Small intestine (tissue), 7 donors: ENCODE measurements around the gene SYT15B. TPM values are rescaled to one million over a fixed set of nuclear protein-coding genes. Genes with fewer than 3 reads are reported as not detected.
"Not testable (repeated sequence)": the region's sequence is repeated elsewhere in the genome, so short reads cannot be mapped to it uniquely, and the experiment has no call there.

Source experiments
- DNase-seq, 2 donors: peaks; one replicate each; pipeline versions ENCODE4 v3.0.0 to v3.0.0-alpha.2; 2013
- FAIRE-seq: peaks from 2 replicates; lab custom pipeline; 2012; peaks lifted over from hg19 to GRCh38; lab: Jason Lieb, UNC
- H3K27ac ChIP-seq, 3 donors: one replicate each; pipeline ENCODE4 v1.5.1; 2013; ENCODE audit warnings: low read length in 2 of 3, mild to moderate bottlenecking in 2 of 3, control low read depth in 1 of 3, inconsistent platforms in 1 of 3, low read depth in 1 of 3, moderate library complexity in 1 of 3
- H3K27me3 ChIP-seq, 3 donors: one replicate each; pipeline ENCODE4 v1.6.1; 2013; ENCODE audit warnings: low read length in 3 of 3, inconsistent platforms in 1 of 3; ENCODE audit not compliant: control insufficient read depth in 3 of 3, insufficient read depth in 3 of 3
- H3K36me3 ChIP-seq, 3 donors: one replicate each; pipeline ENCODE4 v1.6.1; 2013; ENCODE audit warnings: low read length in 3 of 3, inconsistent platforms in 1 of 3, low read depth in 1 of 3, mild to moderate bottlenecking in 1 of 3, moderate library complexity in 1 of 3; ENCODE audit not compliant: control insufficient read depth in 3 of 3, insufficient read depth in 2 of 3
- H3K4me1 ChIP-seq, 3 donors: one replicate each; pipeline ENCODE4 v1.6.1; 2013; ENCODE audit warnings: low read length in 2 of 3, inconsistent platforms in 1 of 3, low read depth in 1 of 3, mild to moderate bottlenecking in 1 of 3, moderate library complexity in 1 of 3; ENCODE audit not compliant: control insufficient read depth in 3 of 3, insufficient read depth in 2 of 3
- H3K4me3 ChIP-seq, 3 donors: one replicate each; pipeline ENCODE4 v1.5.1; 2013; ENCODE audit warnings: low read length in 3 of 3, control low read depth in 1 of 3, inconsistent platforms in 1 of 3, low read depth in 1 of 3, mild to moderate bottlenecking in 1 of 3, moderate library complexity in 1 of 3
- H3K9me3 ChIP-seq, 2 donors: one replicate each; pipeline ENCODE4 v1.6.1; 2013; ENCODE audit warnings: low read depth in 1 of 2, low read length in 1 of 2; ENCODE audit not compliant: control insufficient read depth in 2 of 2, insufficient read depth in 1 of 2
- WGBS, 3 donors: extraction: QIAGEN DNeasy Blood & Tissue Kit; methylation state at CpG; one replicate each; pipeline ENCODE4 v1.1.7; 2013; 5-methylcytosine and 5-hydroxymethylcytosine counted together
- polyA plus RNA-seq, 4 donors: library from polyadenylated mRNA; stranded (reverse) in 3 of 4; unstranded in 1 of 4; fragments of 200-250 nt in 3 of 4; fragments of 120-200 nt in 1 of 4; gene quantifications; one replicate each; pipeline versions ENCODE4 v1.2.1 to v1.2.3, GENCODE V29; 2013
- donor health status: healthy with polysubstance abuse.
- donor health status: control.
- donor health status: control.
- donor health status: Bipolar disorder and iron deficiency.
- donor health status: healthy.

SYT15B gene
- polyA plus RNA-seq, 4 donors, result 0.99 to 3.3 TPM; not detected in 2

DNA sequence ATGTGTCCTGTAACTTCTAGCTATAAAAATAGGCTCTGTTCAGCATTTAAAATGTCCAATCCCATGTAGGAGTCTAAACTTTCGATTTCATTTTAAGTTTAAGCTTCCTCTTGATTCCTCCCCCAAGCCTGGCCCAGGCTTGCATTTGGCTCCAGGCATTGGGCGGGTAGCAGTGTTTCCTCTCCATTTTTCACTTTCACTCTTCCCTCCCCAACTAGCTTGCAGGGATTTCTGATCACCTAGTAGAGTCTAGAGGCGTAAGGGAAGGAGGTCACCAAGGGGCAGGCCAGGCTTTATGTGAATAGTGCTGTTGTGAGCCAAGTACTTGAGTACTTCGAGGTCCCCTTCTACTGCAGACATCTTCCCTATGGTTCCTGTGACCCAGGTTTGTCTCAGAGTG is 18.5 kb downstream of the SYT15B start:
- DNase-seq, H3K27me3 ChIP-seq, H3K27ac ChIP-seq, H3K9me3 ChIP-seq, H3K4me1 ChIP-seq, FAIRE-seq, H3K4me3 ChIP-seq, H3K36me3 ChIP-seq: not testable (repeated sequence)
- WGBS, 3 donors, result 0 to 75% (median 23%) methylated on average over 1 to 2 of the region's 4 CpGs

- not testable (repeated sequence) for H3K9me3 ChIP-seq, FAIRE-seq, H3K27ac ChIP-seq, H3K36me3 ChIP-seq, H3K4me1 ChIP-seq, H3K27me3 ChIP-seq
- DNase-seq, result peak in 1 of 2 donors; percentile 8
- peak overlapping the region in 1 of 3 donors; percentile 42 for H3K4me3 ChIP-seq
- 2 to 28% (median 13%) methylated on average over 5 to 38 of the region's 48 CpGs for WGBS, 3 donors
Observed at GRCh38 chr10:47743611-47744550, 19.5 kb downstream of the SYT15B start.

DNA sequence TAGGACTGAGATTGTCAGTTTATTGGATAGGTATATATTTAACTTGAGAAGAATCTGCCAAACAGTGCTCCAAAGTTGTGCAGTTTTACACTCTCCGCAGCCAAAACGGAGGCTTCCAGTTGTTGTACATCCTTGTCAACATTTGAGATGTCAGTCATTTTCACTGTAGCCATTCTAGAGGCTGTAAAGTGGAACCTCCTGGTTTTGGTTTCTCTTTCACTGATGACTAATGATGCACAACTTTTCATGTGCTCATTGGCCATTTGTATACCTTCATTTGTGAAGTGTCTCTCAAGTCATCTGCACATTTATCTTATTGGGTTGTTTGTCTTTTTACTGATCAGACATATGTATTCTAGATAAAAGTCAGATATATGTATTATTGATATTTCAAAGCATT is 22.5 kb downstream of the SYT15B start:
- FAIRE-seq, H3K27ac ChIP-seq, H3K9me3 ChIP-seq, H3K4me3 ChIP-seq, H3K4me1 ChIP-seq, H3K27me3 ChIP-seq, H3K36me3 ChIP-seq, DNase-seq: not testable (repeated sequence)
- WGBS, 3 donors, result 17 to 43% (median 43%) methylated on average over 2 of the region's 2 CpGs

GRCh38 chr10:47730911-47731310 is 32.5 kb downstream of the SYT15B start:
- not testable (repeated sequence) for DNase-seq, H3K36me3 ChIP-seq, H3K27ac ChIP-seq, H3K27me3 ChIP-seq, H3K4me3 ChIP-seq, H3K4me1 ChIP-seq, H3K9me3 ChIP-seq
- no CpG with 5 or more reads among the region's 5 CpGs for WGBS, 3 donors
- peak; percentile 57 for FAIRE-seq

GRCh38 chr10:47725740-47726139 is 37.7 kb downstream of the SYT15B start:
- WGBS, 3 donors, result no CpG with 5 or more reads among the region's 6 CpGs
- H3K4me1 ChIP-seq, FAIRE-seq, H3K9me3 ChIP-seq, H3K4me3 ChIP-seq, H3K36me3 ChIP-seq, H3K27me3 ChIP-seq, DNase-seq, H3K27ac ChIP-seq: not testable (repeated sequence)

DNA sequence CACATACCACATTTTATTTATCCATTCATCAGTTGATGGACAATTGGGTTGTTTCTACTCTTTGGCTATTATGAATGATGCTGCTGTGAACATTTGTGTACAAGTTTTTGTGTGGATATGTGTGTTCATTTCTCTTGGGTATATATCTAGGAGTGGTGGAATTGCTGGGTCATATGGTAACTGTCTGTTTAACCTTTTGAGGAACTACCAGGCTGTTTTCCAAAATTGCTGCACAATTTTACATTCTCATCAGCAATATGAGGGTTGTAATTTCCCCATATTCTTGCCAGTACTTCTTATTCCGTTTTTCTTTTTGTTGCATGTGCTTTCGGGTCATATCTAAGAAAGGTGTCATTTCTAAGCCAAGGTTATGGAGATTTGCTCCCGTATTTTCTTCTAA is 38.3 kb downstream of the SYT15B start:
- FAIRE-seq, result peak; percentile 23
- not testable (repeated sequence) for H3K4me1 ChIP-seq, DNase-seq, H3K4me3 ChIP-seq, H3K27me3 ChIP-seq, H3K9me3 ChIP-seq, H3K36me3 ChIP-seq, H3K27ac ChIP-seq
- no CpG with 5 or more reads among the region's 3 CpGs for WGBS, 3 donors

DNA sequence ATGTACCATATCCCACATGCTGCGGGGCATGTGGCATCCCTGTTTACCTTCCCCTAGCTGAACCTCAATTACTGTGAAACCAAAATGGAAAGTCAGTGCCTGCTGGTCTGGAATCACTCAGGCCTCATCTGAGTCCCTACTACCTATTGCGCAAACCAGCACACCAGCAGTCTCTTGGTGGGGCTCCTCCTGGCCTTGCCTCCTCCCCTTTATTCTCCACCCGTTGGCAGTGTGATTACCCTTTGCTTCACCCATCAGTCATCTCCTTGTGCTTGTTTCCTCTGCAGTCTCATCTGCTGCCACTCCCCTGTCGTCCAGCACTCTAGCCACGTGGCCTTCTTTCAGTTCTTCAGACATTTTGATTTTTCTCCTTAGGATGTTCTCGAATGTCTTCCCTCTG is 39.3 kb downstream of the SYT15B start:
- FAIRE-seq, H3K36me3 ChIP-seq: not testable (repeated sequence)
- peak in 1 of 2 donors; percentile 0 for DNase-seq

DNA sequence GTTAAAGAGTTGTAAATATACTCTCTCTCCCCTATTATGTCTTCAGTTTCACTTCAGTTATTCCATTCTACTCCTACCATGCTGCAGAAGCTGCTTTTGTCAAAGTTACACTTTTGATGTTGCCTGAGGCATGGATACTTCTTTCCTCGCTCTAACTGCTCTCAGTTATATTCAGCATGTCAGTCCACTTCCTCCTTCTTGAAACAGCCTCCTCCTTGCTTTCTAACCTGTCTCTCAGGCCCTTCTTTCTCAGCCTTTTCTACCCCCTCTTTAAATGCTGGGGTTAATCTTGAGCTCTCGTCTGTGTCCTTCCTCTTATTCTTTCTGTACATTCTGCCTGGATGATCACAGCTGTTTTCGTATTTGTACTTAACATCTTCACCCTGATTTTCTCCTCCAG is 40.0 kb downstream of the SYT15B start:
- FAIRE-seq, H3K9me3 ChIP-seq, H3K4me1 ChIP-seq, H3K27ac ChIP-seq, H3K27me3 ChIP-seq, DNase-seq, H3K36me3 ChIP-seq, H3K4me3 ChIP-seq: not testable (repeated sequence)
- WGBS, 3 donors, result 83 to 92% (median 92%) methylated on average over 1 to 2 of the region's 3 CpGs

More for the DNA sequence above, 39.3 kb downstream of the SYT15B start:
- not testable (repeated sequence) for H3K27ac ChIP-seq, H3K27me3 ChIP-seq, H3K4me1 ChIP-seq, H3K4me3 ChIP-seq, H3K9me3 ChIP-seq
- WGBS, 3 donors, result 70 to 74% (median 73%) methylated on average over 3 to 5 of the region's 6 CpGs
